ENCODE data around the gene PALD1. TPM values are rescaled to one million over a fixed set of nuclear protein-coding genes. Genes with fewer than 3 reads are reported as not detected.

Gene PALD1
- total RNA-seq, 4 donors from 2014 or later = 1.4 to 5.2 (median 4.0) TPM

DNA sequence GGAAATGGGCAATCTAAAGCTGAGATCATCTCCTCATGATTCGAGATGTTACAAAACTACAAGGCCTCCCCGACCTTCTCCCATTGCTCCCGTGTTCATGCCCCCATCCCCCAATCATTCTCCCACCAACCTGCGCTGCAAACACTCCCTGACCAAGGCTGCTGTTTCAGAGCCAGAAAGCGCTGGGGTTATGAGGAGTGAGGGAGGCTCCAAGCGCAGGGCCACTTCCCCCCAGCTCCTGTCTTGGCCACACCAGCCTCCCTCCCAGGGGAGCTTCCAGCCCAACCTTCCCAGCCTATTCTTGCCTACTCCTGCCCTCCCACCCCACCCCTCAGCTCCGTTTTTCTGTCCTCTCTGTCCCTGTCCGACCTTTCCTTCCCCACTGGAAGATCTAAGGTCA lies 22.4 kb upstream of the PALD1 start:
- WGBS, 2 donors (ENCODE audit: low coverage in 1 of 2) = 84% methylated on average over 8 of the region's 8 CpGs; no CpG with 5 or more reads in 1 of the 2 donors
- Histone ChIP-seq H3K4me1 (peaks cover 4 to 22% (median 16%) of the 10 kb centered on the region in 4 donors), H3K36me3 (no peaks in the 10 kb centered on the region), H3K9me3 (no peaks in the 10 kb centered on the region), H3K27ac (no peak overlapping the region), H3K27me3 (peaks cover 31% of the 10 kb centered on the region), H3K4me3 (no peak overlapping the region)
- DNase-seq = no peak
- in situ Hi-C loops (cut with MboI; ENCODE audit: low pct_ligation_motif_present in 1 of 4, low pct_unique_long_range_greater_than_20kb in 1 of 4, low sequenced_read_pairs in 3 of 4) = loop anchor here in 2 of 4 donors (25.0 kb wide), 1 partner anchor 306 kb away; no protein-coding TSS in a partner anchor
- TF ChIP-seq CTCF (IDR thresholded peaks at IDR 0.05) (no peak), POLR2A (IDR thresholded peaks at IDR 0.05) (no peak), EP300 (IDR thresholded peaks at IDR 0.05; ENCODE audit: low read depth) (no peak), POLR2AphosphoS5 (IDR thresholded peaks at IDR 0.05) (no peak)
- intact Hi-C loops (cut with DNase I; ENCODE audit: low total_unique reads) = no loop called here

DNA sequence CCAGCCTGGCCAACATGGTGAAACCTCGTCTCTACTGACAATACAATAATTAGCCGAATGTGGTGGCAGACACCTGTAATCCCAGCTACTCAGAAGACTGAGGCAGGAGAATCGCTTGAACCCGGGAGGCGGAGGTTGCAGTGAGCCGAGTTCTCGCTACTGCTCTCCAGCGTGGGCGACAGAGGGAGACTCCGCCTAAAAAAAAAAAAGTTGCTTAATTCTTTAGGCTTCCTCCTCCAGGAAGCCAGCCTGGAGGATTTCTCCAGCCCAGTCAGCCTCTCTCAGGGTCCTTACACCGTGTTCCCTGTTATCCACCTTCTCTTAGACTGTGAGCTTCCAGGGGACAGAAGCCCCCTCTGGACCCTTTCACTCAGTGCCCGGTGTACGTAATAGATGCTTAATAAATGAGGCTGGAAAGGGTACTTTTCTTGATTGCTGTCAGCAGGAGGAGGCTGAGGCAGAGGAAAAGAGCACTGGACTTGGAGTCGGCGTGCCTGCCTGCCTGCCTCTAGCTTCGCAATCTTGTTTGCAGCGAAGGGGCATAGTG lies 20.7 kb upstream of the PALD1 start:
- Histone ChIP-seq H3K4me1 (peaks cover 8 to 28% (median 19%) of the 10 kb centered on the region in 4 donors), H3K27ac (peak overlapping the region; percentile 61 to 75 (median 68)), H3K9me3 (no peaks in the 10 kb centered on the region), H3K27me3 (peaks cover 31% of the 10 kb centered on the region), H3K4me3 (peak overlapping the region in 2 of 4 donors; percentile 28 to 38), H3K36me3 (no peaks in the 10 kb centered on the region)
- TF ChIP-seq CTCF (IDR thresholded peaks at IDR 0.05) (no peak), EP300 (IDR thresholded peaks at IDR 0.05; ENCODE audit: low read depth) (no peak), POLR2AphosphoS5 (IDR thresholded peaks at IDR 0.05) (no peak)
- intact Hi-C loops (cut with DNase I; ENCODE audit: low total_unique reads) = no loop called here
- in situ Hi-C loops (cut with MboI; ENCODE audit: low pct_ligation_motif_present in 1 of 4, low pct_unique_long_range_greater_than_20kb in 1 of 4, low sequenced_read_pairs in 3 of 4) = loop anchor here in 2 of 4 donors (25.0 kb wide), 1 partner anchor 304 kb away; no protein-coding TSS in a partner anchor
- DNase-seq = no peak
- 58% methylated on average over 17 of the region's 17 CpGs; no CpG with 5 or more reads in 1 of the 2 donors for WGBS, 2 donors (ENCODE audit: low coverage in 1 of 2)

GRCh38 chr10:70458329-70459060 lies 20.1 kb upstream of the PALD1 start:
- in situ Hi-C loops (cut with MboI; ENCODE audit: low pct_ligation_motif_present in 1 of 4, low pct_unique_long_range_greater_than_20kb in 1 of 4, low sequenced_read_pairs in 3 of 4) = loop anchor here in 2 of 4 donors (25.0 kb wide), 1 partner anchor 304 kb away; no protein-coding TSS in a partner anchor
- H3K27me3 ChIP-seq = peaks cover 31% of the 10 kb centered on the region
- H3K27ac ChIP-seq = peak overlapping the region; percentile 61 to 75 (median 68)
- no peaks in the 10 kb centered on the region for H3K36me3 ChIP-seq
- TF ChIP-seq POLR2AphosphoS5 (IDR thresholded peaks at IDR 0.05) = peak in 1 of 3 donors; percentile 45
- peak in 1 of 5 experiments; percentile 14 for TF ChIP-seq CTCF (IDR thresholded peaks at IDR 0.05)
- no peak for TF ChIP-seq POLR2A (IDR thresholded peaks at IDR 0.05)
- no peak for TF ChIP-seq EP300 (IDR thresholded peaks at IDR 0.05; ENCODE audit: low read depth)
- intact Hi-C loops (cut with DNase I; ENCODE audit: low total_unique reads) = no loop called here
- H3K4me1 ChIP-seq = peaks cover 8 to 28% (median 19%) of the 10 kb centered on the region in 4 donors
- WGBS, 2 donors (ENCODE audit: low coverage in 1 of 2) = 13% methylated on average over 17 of the region's 62 CpGs; no CpG with 5 or more reads in 1 of the 2 donors
- H3K4me3 ChIP-seq = peak overlapping the region in 2 of 4 donors; percentile 28 to 38
- H3K9me3 ChIP-seq = no peaks in the 10 kb centered on the region
- peak; percentile 67 for DNase-seq

- H3K36me3 ChIP-seq = no peaks in the 10 kb centered on the region
- H3K27ac ChIP-seq = peak overlapping the region; percentile 61 to 75 (median 68)
- peaks cover 8 to 28% (median 19%) of the 10 kb centered on the region in 4 donors for H3K4me1 ChIP-seq
- H3K27me3 ChIP-seq = peaks cover 31% of the 10 kb centered on the region
- intact Hi-C loops (cut with DNase I; ENCODE audit: low total_unique reads) (no loop called here), in situ Hi-C loops (cut with MboI; ENCODE audit: low pct_ligation_motif_present in 1 of 4, low pct_unique_long_range_greater_than_20kb in 1 of 4, low sequenced_read_pairs in 3 of 4) (loop anchor here in 2 of 4 donors (25.0 kb wide), 1 partner anchor 303 kb away; no protein-coding TSS in a partner anchor)
- TF ChIP-seq EP300 (IDR thresholded peaks at IDR 0.05; ENCODE audit: low read depth) = no peak
- TF ChIP-seq POLR2A (IDR thresholded peaks at IDR 0.05) = no peak
- no peak for TF ChIP-seq CTCF (IDR thresholded peaks at IDR 0.05)
- TF ChIP-seq POLR2AphosphoS5 (IDR thresholded peaks at IDR 0.05) = no peak
- WGBS, 2 donors (ENCODE audit: low coverage in 1 of 2) = 40% methylated on average over 19 of the region's 19 CpGs; no CpG with 5 or more reads in 1 of the 2 donors
- no peaks in the 10 kb centered on the region for H3K9me3 ChIP-seq
- DNase-seq = no peak
- H3K4me3 ChIP-seq = peak overlapping the region in 1 of 4 donors; percentile 38
Measured at GRCh38 chr10:70459061-70459773, 19.4 kb upstream of the PALD1 start.
